CD4-positive, alpha-beta T cell treated with Interleukin-15 for 1 hour (primary cell): ENCODE results near the gene TSHZ3.

Experiments used
- DNase-seq: peaks from one replicate; pipeline ENCODE4 v3.0.0-alpha.2; 2020

Gene TSHZ3

GRCh38 chr19:31261603-31262212, 87.5 kb downstream of the TSHZ3 start:
- DNase-seq: no peak

- no peak for DNase-seq
Measured at GRCh38 chr19:31261019-31261602, 88.1 kb downstream of the TSHZ3 start.

- DNase-seq: no peak
Measured at GRCh38 chr19:31260171-31260933, 88.9 kb downstream of the TSHZ3 start.

- DNase-seq: no peak
Measured at GRCh38 chr19:31258211-31259052, 90.8 kb downstream of the TSHZ3 start.

GRCh38 chr19:31257426-31258130, 91.7 kb downstream of the TSHZ3 start:
- no peak for DNase-seq

- DNase-seq: no peak
Measured at GRCh38 chr19:31257025-31257424, 92.2 kb downstream of the TSHZ3 start.

GRCh38 chr19:31256593-31256960, 92.7 kb downstream of the TSHZ3 start:
- DNase-seq: no peak

GRCh38 chr19:31255831-31256592, 93.2 kb downstream of the TSHZ3 start:
- no peak for DNase-seq

GRCh38 chr19:31255174-31255799, 93.9 kb downstream of the TSHZ3 start:
- DNase-seq: no peak

GRCh38 chr19:31254611-31255010, 94.6 kb downstream of the TSHZ3 start:
- DNase-seq: no peak

- DNase-seq: no peak
Measured at GRCh38 chr19:31254180-31254551, 95.1 kb downstream of the TSHZ3 start.

GRCh38 chr19:31253526-31254179, 95.6 kb downstream of the TSHZ3 start:
- DNase-seq: no peak

- no peak for DNase-seq
Measured at GRCh38 chr19:31252441-31252840, 96.8 kb downstream of the TSHZ3 start.

GRCh38 chr19:31249217-31249616, 100.0 kb downstream of the TSHZ3 start:
- no peak for DNase-seq

- no peak for DNase-seq
Measured at GRCh38 chr19:31235806-31236205, 113.4 kb downstream of the TSHZ3 start.

- DNase-seq: no peak
Measured at GRCh38 chr19:31233295-31233800, 115.9 kb downstream of the TSHZ3 start.

GRCh38 chr19:31232871-31233270, 116.4 kb downstream of the TSHZ3 start:
- DNase-seq: no peak

GRCh38 chr19:31232180-31232579, 117.1 kb downstream of the TSHZ3 start:
- DNase-seq: no peak

- no peak for DNase-seq
Measured at GRCh38 chr19:31231237-31231636, 118.0 kb downstream of the TSHZ3 start.

GRCh38 chr19:31226151-31226935, 122.9 kb downstream of the TSHZ3 start:
- DNase-seq: no peak
